Neural progenitor cell (in vitro differentiated cells): ENCODE data around the gene MYOM1. TPM values are rescaled to one million over a fixed set of nuclear protein-coding genes. Genes with fewer than 3 reads are reported as not detected.

Source experiments
- DNase-seq: peaks from one replicate; pipeline ENCODE4 v3.0.0-alpha.2; 2016; ENCODE audit warnings: low spot score
- H2AFZ ChIP-seq: fragments of 200-600 bp; sonication (generic); replicated peaks from 2 replicates; pipeline ENCODE4 v1.6.1; 2016; ENCODE audit warnings: antibody characterized with exemption
- H3F3A ChIP-seq: fragments of 200-600 bp; sonication (generic); 2 replicates; pipeline ENCODE4 v1.6.1; 2016; ENCODE audit warnings: antibody characterized with exemption, low read depth
- H3K27ac ChIP-seq: fragments of 200-600 bp; sonication (generic); 2 replicates; pipeline ENCODE4 v1.5.1; 2016; ENCODE audit warnings: mild to moderate bottlenecking
- H3K27me3 ChIP-seq: fragments of 200-600 bp; sonication (generic); 2 replicates; pipeline ENCODE4 v1.6.1; 2016; ENCODE audit warnings: mild to moderate bottlenecking, moderate library complexity
- H3K36me3 ChIP-seq: fragments of 200-600 bp; sonication (generic); 2 replicates; pipeline ENCODE4 v1.5.1; 2016
- H3K4me1 ChIP-seq: fragments of 200-600 bp; sonication (generic); 2 replicates; pipeline ENCODE4 v1.6.1; 2016; ENCODE audit warnings: mixed run types
- H3K4me2 ChIP-seq: fragments of 200-600 bp; sonication (generic); 2 replicates; pipeline ENCODE4 v1.6.1; 2016
- H3K4me3 ChIP-seq: fragments of 200-600 bp; sonication (generic); 2 replicates; pipeline ENCODE4 v1.5.1; 2016
- H3K79me2 ChIP-seq: fragments of 200-600 bp; sonication (generic); 2 replicates; pipeline ENCODE4 v1.6.1; 2016; ENCODE audit warnings: low read depth
- H3K9ac ChIP-seq: fragments of 200-600 bp; sonication (generic); 2 replicates; pipeline ENCODE4 v1.6.1; 2016
- H3K9me3 ChIP-seq: fragments of 200-600 bp; sonication (generic); 2 replicates; pipeline ENCODE4 v1.5.1; 2016; ENCODE audit warnings: low read depth
- H4K20me1 ChIP-seq: fragments of 200-600 bp; sonication (generic); 2 replicates; pipeline ENCODE4 v1.6.1; 2016; ENCODE audit warnings: low read depth
- H3K27ac Mint-ChIP-seq: 3 replicates; pipeline ENCODE4 v1.8.0; 2021; ENCODE audit warnings: mixed read lengths
- H3K27me3 Mint-ChIP-seq: 2 replicates; pipeline ENCODE4 v1.8.0; 2022; ENCODE audit warnings: low read depth, mild to moderate bottlenecking, inconsistent platforms, moderate library complexity, mixed read lengths; ENCODE audit not compliant: insufficient read depth
- H3K36me3 Mint-ChIP-seq: 3 replicates; pipeline ENCODE4 v1.8.0; 2021; ENCODE audit warnings: mixed read lengths
- H3K4me1 Mint-ChIP-seq: 3 replicates; pipeline ENCODE4 v1.8.0; 2021; ENCODE audit warnings: mixed read lengths
- H3K4me3 Mint-ChIP-seq: 3 replicates; pipeline ENCODE4 v1.8.0; 2021; ENCODE audit warnings: mild to moderate bottlenecking, moderate library complexity, mixed read lengths
- H3K9me3 Mint-ChIP-seq: 3 replicates; pipeline ENCODE4 v1.8.0; 2020; ENCODE audit warnings: mixed read lengths
- CTCF ChIP-seq: fragments of 200-600 bp; sonication (generic); IDR thresholded peaks from 2 replicates; pipeline ENCODE4 v1.5.1; 2017; ENCODE audit warnings: antibody characterized with exemption, mild to moderate bottlenecking
- EZH2 ChIP-seq: fragments of 200-600 bp; sonication (generic); IDR thresholded peaks from 2 replicates; pipeline ENCODE4 v1.6.1; 2017; ENCODE audit warnings: antibody characterized with exemption, mild to moderate bottlenecking, moderate library complexity
- EZH2phosphoT487 ChIP-seq: fragments of 200-600 bp; sonication (generic); IDR thresholded peaks from 2 replicates; pipeline ENCODE4 v1.6.1; 2017; ENCODE audit warnings: antibody characterized with exemption
- total RNA-seq: library from RNA; depleted of rRNA; stranded (reverse); fragments of >200 nt; gene quantifications from 2 replicates; pipeline ENCODE4 v1.2.3, GENCODE V29; 2015; ENCODE audit warnings: low replicate concordance

Gene MYOM1
- total RNA-seq, 1 donor from 2014 or later, result 0.45 TPM

GRCh38 chr18:3153107-3153704 is 66.6 kb downstream of the MYOM1 start:
- H3K4me1 Mint-ChIP-seq, result peaks cover 7% of the 10 kb centered on the region
- no peak overlapping the region for H3K27ac ChIP-seq

GRCh38 chr18:3152294-3152693 is 67.5 kb downstream of the MYOM1 start:
- no peak overlapping the region for H3K4me3 Mint-ChIP-seq

More at GRCh38 chr18:3153107-3153704, 66.6 kb downstream of the MYOM1 start:
- Histone ChIP-seq H3K36me3 (no peaks in the 10 kb centered on the region), H3K4me2 (no peak overlapping the region), H3K9ac (no peak overlapping the region), H3K27me3 (no peaks in the 10 kb centered on the region), H3F3A (no peaks in the 10 kb centered on the region), H3K4me3 (no peak overlapping the region), H4K20me1 (no peaks in the 10 kb centered on the region), H3K79me2 (no peaks in the 10 kb centered on the region), H2AFZ (no peak overlapping the region), H3K9me3 (no peaks in the 10 kb centered on the region), H3K4me1 (no peaks in the 10 kb centered on the region)
- no peak overlapping the region for H3K4me3 Mint-ChIP-seq
- H3K36me3 Mint-ChIP-seq, result no peaks in the 10 kb centered on the region
- H3K27me3 Mint-ChIP-seq, result peaks cover 7% of the 10 kb centered on the region
- TF ChIP-seq EZH2 (no peak), EZH2phosphoT487 (no peak), CTCF (no peak)
- no peak for DNase-seq
- no peak overlapping the region for H3K27ac Mint-ChIP-seq
- no peaks in the 10 kb centered on the region for H3K9me3 Mint-ChIP-seq

GRCh38 chr18:3151399-3152264 is 68.1 kb downstream of the MYOM1 start:
- Histone ChIP-seq H3K79me2 (no peaks in the 10 kb centered on the region), H3K27ac (no peak overlapping the region), H3K9ac (no peak overlapping the region), H3K36me3 (no peaks in the 10 kb centered on the region), H3K9me3 (no peaks in the 10 kb centered on the region), H3K4me2 (no peak overlapping the region), H3K27me3 (no peaks in the 10 kb centered on the region), H3F3A (no peaks in the 10 kb centered on the region), H4K20me1 (no peaks in the 10 kb centered on the region), H3K4me3 (no peak overlapping the region), H3K4me1 (no peaks in the 10 kb centered on the region), H2AFZ (peak overlapping the region; percentile 58)
- no peak overlapping the region for H3K4me3 Mint-ChIP-seq
- no peaks in the 10 kb centered on the region for H3K36me3 Mint-ChIP-seq
- no peak for TF ChIP-seq EZH2phosphoT487
- TF ChIP-seq CTCF, result peak; percentile 80
- H3K27me3 Mint-ChIP-seq, result peaks cover 7% of the 10 kb centered on the region
- no peaks in the 10 kb centered on the region for H3K9me3 Mint-ChIP-seq
- peaks cover 7% of the 10 kb centered on the region for H3K4me1 Mint-ChIP-seq
- H3K27ac Mint-ChIP-seq, result no peak overlapping the region
- peak; percentile 46 for DNase-seq

More at GRCh38 chr18:3152294-3152693, 67.5 kb downstream of the MYOM1 start:
- Mint-ChIP-seq H3K9me3 (no peaks in the 10 kb centered on the region), H3K36me3 (no peaks in the 10 kb centered on the region), H3K27me3 (peaks cover 7% of the 10 kb centered on the region), H3K4me1 (peaks cover 7% of the 10 kb centered on the region), H3K27ac (no peak overlapping the region)
- Histone ChIP-seq H4K20me1 (no peaks in the 10 kb centered on the region), H3K4me1 (no peaks in the 10 kb centered on the region), H3K27me3 (no peaks in the 10 kb centered on the region), H3K9ac (no peak overlapping the region), H3F3A (no peaks in the 10 kb centered on the region), H3K4me3 (no peak overlapping the region), H3K27ac (no peak overlapping the region), H2AFZ (no peak overlapping the region), H3K79me2 (no peaks in the 10 kb centered on the region), H3K36me3 (no peaks in the 10 kb centered on the region), H3K9me3 (no peaks in the 10 kb centered on the region), H3K4me2 (no peak overlapping the region)
- no peak for DNase-seq
- no peak for TF ChIP-seq EZH2phosphoT487
- no peak for TF ChIP-seq EZH2
- no peak for TF ChIP-seq CTCF
